Spleen (tissue), 11 donors: ENCODE results near the gene CYP27C1. TPM values are rescaled to one million over a fixed set of nuclear protein-coding genes. Genes with fewer than 3 reads are reported as not detected.
"Not testable (repeated sequence)": the region's sequence is repeated elsewhere in the genome, so short reads cannot be mapped to it uniquely, and the experiment has no call there.

Experiments used
- DNase-seq: peaks from one replicate; pipeline ENCODE4 v3.0.0-alpha.2; 2020
- H3K27ac ChIP-seq, 8 donors: fragments of 200-600 bp; sonication (generic) in 7 of 8; 1 replicate in 4 of 8; 2 replicates in 4 of 8; pipeline versions ENCODE4 v1.5.0 to v1.8.0; 2016 to 2021; ENCODE audit warnings: inconsistent platforms in 4 of 8, mild to moderate bottlenecking in 4 of 8, moderate library complexity in 1 of 8
- H3K27me3 ChIP-seq, 7 donors: fragments of 200-600 bp; sonication (generic) in 6 of 7; replicated peaks in 1 of 7; 1 replicate in 4 of 7; 2 replicates in 3 of 7; pipeline versions ENCODE4 v1.5.0 to v1.8.0; 2016 to 2021; ENCODE audit warnings: inconsistent platforms in 3 of 7, mild to moderate bottlenecking in 1 of 7
- H3K36me3 ChIP-seq, 6 donors: fragments of 200-600 bp; sonication (generic) in 5 of 6; 1 replicate in 4 of 6; 2 replicates in 2 of 6; pipeline versions ENCODE4 v1.5.0 to v1.8.0; 2016 to 2021; ENCODE audit warnings: inconsistent platforms in 2 of 6
- H3K4me1 ChIP-seq, 6 donors: fragments of 200-600 bp; sonication (generic) in 5 of 6; 1 replicate in 3 of 6; 2 replicates in 3 of 6; pipeline versions ENCODE4 v1.5.0 to v1.8.0; 2016 to 2021; ENCODE audit warnings: inconsistent platforms in 3 of 6
- H3K4me3 ChIP-seq, 8 donors: fragments of 200-600 bp; sonication (generic) in 7 of 8; 1 replicate in 4 of 8; 2 replicates in 4 of 8; pipeline versions ENCODE4 v1.5.0 to v1.8.0; 2016 to 2021; ENCODE audit warnings: inconsistent platforms in 4 of 8, mild to moderate bottlenecking in 4 of 8, moderate library complexity in 2 of 8
- H3K9me3 ChIP-seq, 8 donors: fragments of 200-600 bp; sonication (generic) in 7 of 8; 1 replicate in 4 of 8; 2 replicates in 4 of 8; pipeline versions ENCODE4 v1.5.0 to v1.8.0; 2016 to 2021; ENCODE audit warnings: inconsistent platforms in 4 of 8
- CTCF ChIP-seq, 11 experiments: fragments of 200-600 bp in 7 of 11; fragments of 450-650 bp in 4 of 11; sonication (generic) in 4 of 11; IDR thresholded peaks in 8 of 11; conservative IDR thresholded peaks in 3 of 11; 1 replicate in 7 of 11; 2 replicates in 4 of 11; pipeline versions ENCODE4 v1.4.0 to v1.8.0; 2016 to 2021; ENCODE audit warnings: antibody characterized with exemption in 11 of 11, inconsistent platforms in 4 of 11, mild to moderate bottlenecking in 1 of 11
- POLR2A ChIP-seq, 3 donors: fragments of 450-650 bp; IDR thresholded peaks; one replicate each; pipeline ENCODE4 v1.5.1; 2017; ENCODE audit warnings: antibody characterized with exemption in 3 of 3, mild to moderate bottlenecking in 1 of 3
- POLR2AphosphoS5 ChIP-seq, 3 donors: sonication (generic); formaldehyde crosslinking; IDR thresholded peaks; one replicate each; pipeline ENCODE4 v1.5.1; 2017; ENCODE audit warnings: antibody characterized with exemption in 3 of 3
- WGBS, 5 donors: extraction: QIAGEN DNeasy Blood & Tissue Kit in 3 of 5; methylation state at CpG; one replicate each; pipeline versions ENCODE4 v1.1.5 to v1.1.7; 2013 to 2018; 5-methylcytosine and 5-hydroxymethylcytosine counted together
- intact Hi-C: fragments of 100-400 bp; cut with DNase I; formaldehyde crosslinking; loops from one replicate; pipeline ENCODE4 v1.15.0; 2023; ENCODE audit warnings: low total_unique reads
- polyA plus RNA-seq, 3 donors: library from polyadenylated mRNA; stranded (reverse); fragments of 200-250 nt; gene quantifications; one replicate each; pipeline ENCODE4 v1.2.1, GENCODE V29; 2013
- total RNA-seq, 7 donors: library from RNA; depleted of rRNA in 3 of 7; stranded (reverse); fragments of >200 nt in 3 of 7; fragmentation: NEBNext Ultra II Directional in 4 of 7; extraction: Animal tissue kit (Norgen Biotek cat#: 25700) in 4 of 7; gene quantifications; one replicate each; pipeline versions ENCODE4 v1.1.0 to v1.2.1, GENCODE V29; 2016 to 2021
- donor health status: healthy with polysubstance abuse.
- donor health status: DM: no; HTN: no; CAD: no; lungs with moderate emphysema.
- donor health status: DM: no; HTN: no; CAD: no.
- donor health status: Bipolar disorder and iron deficiency.
- donor health status: healthy.
- donor health status: DM: no; HTN: no; CAD: no.
- donor health status: DM: yes; HTN: yes; CAD: no.

Gene CYP27C1
- total and polyA plus RNA-seq, 10 donors, result 0.07 to 0.36 (median 0.21) TPM; not detected in 2

GRCh38 chr2:127256381-127256780, 36.3 kb upstream of the CYP27C1 start:
- 46 to 73% (median 72%) methylated on average over 3 of the region's 3 CpGs for WGBS, 5 donors
- no peak for DNase-seq
- H3K9me3 ChIP-seq, result no peaks in the 10 kb centered on the region
- no peak overlapping the region for H3K4me3 ChIP-seq
- H3K27ac ChIP-seq, result no peak overlapping the region
- H3K4me1 ChIP-seq, result no peaks in the 10 kb centered on the region
- no peaks in the 10 kb centered on the region for H3K27me3 ChIP-seq
- TF ChIP-seq CTCF (IDR thresholded peaks at IDR 0.05 in 8 of 11, conservative IDR thresholded peaks at IDR 0.05 in 3 of 11) (no peak), POLR2AphosphoS5 (IDR thresholded peaks at IDR 0.05) (no peak), POLR2A (IDR thresholded peaks at IDR 0.05) (no peak)
- intact Hi-C loops, result no loop called here
- H3K36me3 ChIP-seq, result peaks cover 0 to 63% (median 50%) of the 10 kb centered on the region in 6 donors

GRCh38 chr2:127255721-127256120, 35.6 kb upstream of the CYP27C1 start:
- H3K27me3 ChIP-seq, result no peaks in the 10 kb centered on the region
- no peaks in the 10 kb centered on the region for H3K9me3 ChIP-seq
- H3K4me1 ChIP-seq, result no peaks in the 10 kb centered on the region
- H3K36me3 ChIP-seq, result peaks cover 0 to 60% (median 44%) of the 10 kb centered on the region in 6 donors
- intact Hi-C loops, result no loop called here
- no peak overlapping the region for H3K4me3 ChIP-seq
- H3K27ac ChIP-seq, result no peak overlapping the region
- WGBS, 5 donors, result 90 to 99% (median 98%) methylated on average over 6 of the region's 6 CpGs
- no peak for TF ChIP-seq POLR2AphosphoS5 (IDR thresholded peaks at IDR 0.05)
- no peak for TF ChIP-seq CTCF (IDR thresholded peaks at IDR 0.05 in 8 of 11, conservative IDR thresholded peaks at IDR 0.05 in 3 of 11)
- no peak for TF ChIP-seq POLR2A (IDR thresholded peaks at IDR 0.05)
- no peak for DNase-seq

GRCh38 chr2:127255146-127255545, 35.0 kb upstream of the CYP27C1 start:
- H3K27me3 ChIP-seq, result no peaks in the 10 kb centered on the region
- DNase-seq, result no peak
- TF ChIP-seq CTCF (IDR thresholded peaks at IDR 0.05 in 8 of 11, conservative IDR thresholded peaks at IDR 0.05 in 3 of 11) (no peak), POLR2AphosphoS5 (IDR thresholded peaks at IDR 0.05) (no peak), POLR2A (IDR thresholded peaks at IDR 0.05) (no peak)
- no peaks in the 10 kb centered on the region for H3K4me1 ChIP-seq
- WGBS, 5 donors, result 64 to 89% (median 67%) methylated on average over 2 of the region's 2 CpGs
- no peak overlapping the region for H3K27ac ChIP-seq
- no peaks in the 10 kb centered on the region for H3K9me3 ChIP-seq
- H3K4me3 ChIP-seq, result no peak overlapping the region
- peaks cover 0 to 54% (median 38%) of the 10 kb centered on the region in 6 donors for H3K36me3 ChIP-seq
- intact Hi-C loops, result no loop called here

- H3K36me3 ChIP-seq, result peaks cover 0 to 48% (median 32%) of the 10 kb centered on the region in 6 donors
- DNase-seq, result no peak
- no peaks in the 10 kb centered on the region for H3K27me3 ChIP-seq
- intact Hi-C loops, result no loop called here
- WGBS, 5 donors, result 84 to 90% (median 88%) methylated on average over 7 of the region's 7 CpGs
- no peak overlapping the region for H3K27ac ChIP-seq
- no peak for TF ChIP-seq POLR2AphosphoS5 (IDR thresholded peaks at IDR 0.05)
- no peak for TF ChIP-seq CTCF (IDR thresholded peaks at IDR 0.05 in 8 of 11, conservative IDR thresholded peaks at IDR 0.05 in 3 of 11)
- TF ChIP-seq POLR2A (IDR thresholded peaks at IDR 0.05), result no peak
- H3K4me1 ChIP-seq, result no peaks in the 10 kb centered on the region
- H3K9me3 ChIP-seq, result no peaks in the 10 kb centered on the region
- no peak overlapping the region for H3K4me3 ChIP-seq
Measured at GRCh38 chr2:127254386-127254981, 34.4 kb upstream of the CYP27C1 start.

- H3K36me3 ChIP-seq, intact Hi-C loops, H3K27me3 ChIP-seq, DNase-seq, H3K27ac ChIP-seq, H3K4me3 ChIP-seq, H3K4me1 ChIP-seq: not testable (repeated sequence)
- 41 to 47% (median 44%) methylated on average over 2 of the region's 2 CpGs for WGBS, 5 donors
- peaks cover 0 to 38% (median 29%) of the 10 kb centered on the region in 8 donors for H3K9me3 ChIP-seq
Measured at GRCh38 chr2:127241184-127241583, 21.1 kb upstream of the CYP27C1 start.
